HEK293 (cell line): ENCODE results near the gene UBE2G1.

ENCODE experiments used
- CTCF ChIA-PET: fragments of 350-600 bp; formaldehyde crosslinking; extraction: SDS; loops from one replicate; lab custom pipeline; 2021; ENCODE audit warnings: antibody characterized with exemption; lab: Yijun Ruan, JAX
- POLR2A ChIA-PET: fragments of 300-600 bp; formaldehyde crosslinking; extraction: SDS; loops from one replicate; lab custom pipeline; 2020; ENCODE audit warnings: antibody characterized with exemption, inconsistent platforms; lab: Yijun Ruan, JAX
- H3K27ac ChIP-seq: fragments of 200-500 bp; sonication (Bioruptor generic); 2 replicates; pipeline ENCODE4 v1.5.1; 2014; ENCODE audit warnings: low read depth, low read length, control low read depth, inconsistent platforms; ENCODE audit errors: extremely low read depth
- H3K36me3 ChIP-seq, 2 experiments: fragments of 200-500 bp in 1 of 2; sonication (Bioruptor generic) in 1 of 2; 1 replicate in 1 of 2; 2 replicates in 1 of 2; pipeline ENCODE4 v1.5.1; 2014 to 2017; ENCODE audit warnings: inconsistent platforms in 2 of 2, low read length in 2 of 2; ENCODE audit not compliant: control insufficient read depth in 2 of 2, insufficient read depth in 1 of 2
- H3K4me1 ChIP-seq: fragments of 200-500 bp; sonication (Bioruptor generic); 2 replicates; pipeline ENCODE4 v1.5.1; 2014; ENCODE audit warnings: mild to moderate bottlenecking, low read length, inconsistent platforms; ENCODE audit not compliant: control insufficient read depth, insufficient read depth
- H3K4me3 ChIP-seq: 2 replicates; pipeline ENCODE4 v1.5.1; 2011; ENCODE audit warnings: low read depth, mild to moderate bottlenecking, control low read depth, low read length, moderate library complexity
- H3K9me3 ChIP-seq: fragments of 200-500 bp; sonication (Bioruptor generic); 2 replicates; pipeline ENCODE4 v1.5.1; 2014; ENCODE audit warnings: low read depth, low read length, inconsistent platforms; ENCODE audit not compliant: control insufficient read depth, insufficient read depth
- CTCF ChIP-seq: fragments of 450-650 bp; formaldehyde crosslinking; IDR thresholded peaks from 2 replicates; pipeline ENCODE4 v1.5.1; 2016; ENCODE audit warnings: missing biosample characterization, missing genetic modification characterization
- GLI4 ChIP-seq: fragments of 450-650 bp; formaldehyde crosslinking; IDR thresholded peaks from 2 replicates; pipeline ENCODE4 v1.5.1; 2016; ENCODE audit warnings: missing biosample characterization, missing genetic modification characterization
- GLIS1 ChIP-seq: fragments of 450-650 bp; formaldehyde crosslinking; IDR thresholded peaks from 2 replicates; pipeline ENCODE4 v1.5.1; 2016; ENCODE audit warnings: missing biosample characterization, missing genetic modification characterization
- HOXC10 ChIP-seq: sonication (generic); formaldehyde crosslinking; IDR thresholded peaks from 2 replicates; pipeline ENCODE4 v1.8.1; 2023; ENCODE audit warnings: mild to moderate bottlenecking, missing genetic modification reagents
- PATZ1 ChIP-seq: fragments of 450-650 bp; formaldehyde crosslinking; IDR thresholded peaks from 2 replicates; pipeline ENCODE4 v1.5.1; 2016; ENCODE audit warnings: missing biosample characterization, missing genetic modification characterization
- PRDM1 ChIP-seq: fragments of 450-650 bp; formaldehyde crosslinking; IDR thresholded peaks from 2 replicates; pipeline ENCODE4; 2016; ENCODE audit warnings: missing biosample characterization, missing genetic modification characterization
- PRDM10 ChIP-seq: fragments of 450-650 bp; formaldehyde crosslinking; IDR thresholded peaks from 2 replicates; pipeline ENCODE4 v1.5.1; 2016; ENCODE audit warnings: missing biosample characterization, missing genetic modification characterization
- SALL2 ChIP-seq: fragments of 450-650 bp; formaldehyde crosslinking; IDR thresholded peaks from 2 replicates; pipeline ENCODE4 v1.5.0; 2017; ENCODE audit warnings: missing biosample characterization, mild to moderate bottlenecking, missing genetic modification characterization, borderline replicate concordance
- SCRT2 ChIP-seq: fragments of 450-650 bp; formaldehyde crosslinking; IDR thresholded peaks from 2 replicates; pipeline ENCODE4 v1.5.1; 2016; ENCODE audit warnings: missing biosample characterization, missing genetic modification characterization
- ZBTB10 ChIP-seq: fragments of 450-650 bp; formaldehyde crosslinking; IDR thresholded peaks from 2 replicates; pipeline ENCODE4 v1.5.1; 2016; ENCODE audit warnings: missing biosample characterization, missing genetic modification characterization
- ZBTB48 ChIP-seq: fragments of 450-650 bp; formaldehyde crosslinking; IDR thresholded peaks from 2 replicates; pipeline ENCODE4 v1.5.1; 2016; ENCODE audit warnings: missing biosample characterization, missing genetic modification characterization
- ZEB2 ChIP-seq: fragments of 450-650 bp; formaldehyde crosslinking; IDR thresholded peaks from 2 replicates; pipeline ENCODE4 v1.5.1; 2016; ENCODE audit warnings: missing biosample characterization, missing genetic modification characterization
- ZNF140 ChIP-seq: fragments of 450-650 bp; formaldehyde crosslinking; IDR thresholded peaks from 2 replicates; pipeline ENCODE4 v1.5.1; 2016; ENCODE audit warnings: missing biosample characterization, missing genetic modification characterization
- ZNF266 ChIP-seq: fragments of 450-650 bp; formaldehyde crosslinking; IDR thresholded peaks from 2 replicates; pipeline ENCODE4 v1.5.1; 2016; ENCODE audit warnings: missing biosample characterization, missing genetic modification characterization, low read depth
- ZNF354C ChIP-seq: fragments of 450-650 bp; formaldehyde crosslinking; IDR thresholded peaks from 2 replicates; pipeline ENCODE4 v1.5.1; 2016; ENCODE audit warnings: missing biosample characterization, missing genetic modification characterization, low read depth, borderline replicate concordance
- ZNF501 ChIP-seq: fragments of 450-650 bp; formaldehyde crosslinking; IDR thresholded peaks from 2 replicates; pipeline ENCODE4 v1.5.1; 2016; ENCODE audit warnings: missing biosample characterization, missing genetic modification characterization
- ZNF521 ChIP-seq: fragments of 450-650 bp; formaldehyde crosslinking; IDR thresholded peaks from 2 replicates; pipeline ENCODE4 v1.5.1; 2017; ENCODE audit warnings: missing biosample characterization, mild to moderate bottlenecking, missing genetic modification characterization
- ZNF549 ChIP-seq: fragments of 450-650 bp; IDR thresholded peaks from 2 replicates; pipeline ENCODE4 v1.5.1; 2018; ENCODE audit warnings: missing biosample characterization, missing genetic modification characterization, mild to moderate bottlenecking, inconsistent platforms, moderate library complexity
- ZNF555 ChIP-seq: fragments of 450-650 bp; formaldehyde crosslinking; conservative IDR thresholded peaks from 2 replicates; pipeline ENCODE4 v1.5.1; 2017; ENCODE audit warnings: missing biosample characterization, mild to moderate bottlenecking, missing genetic modification characterization, inconsistent platforms
- ZNF621 ChIP-seq: fragments of 450-650 bp; formaldehyde crosslinking; IDR thresholded peaks from 2 replicates; pipeline ENCODE4 v1.5.1; 2017; ENCODE audit warnings: missing biosample characterization, missing genetic modification characterization
- ZNF624 ChIP-seq: fragments of 450-650 bp; formaldehyde crosslinking; IDR thresholded peaks from 2 replicates; pipeline ENCODE4 v1.5.1; 2017; ENCODE audit warnings: missing biosample characterization, missing genetic modification characterization
- ZNF645 ChIP-seq: fragments of 450-650 bp; formaldehyde crosslinking; IDR thresholded peaks from 2 replicates; pipeline ENCODE4; 2016; ENCODE audit warnings: missing biosample characterization, missing genetic modification characterization
- ZNF660 ChIP-seq: fragments of 450-650 bp; IDR thresholded peaks from 2 replicates; pipeline ENCODE4 v1.5.1; 2018; ENCODE audit warnings: missing biosample characterization, mild to moderate bottlenecking, missing genetic modification characterization
- ZNF776 ChIP-seq: fragments of 450-650 bp; formaldehyde crosslinking; IDR thresholded peaks from 2 replicates; pipeline ENCODE4 v1.5.0; 2017; ENCODE audit warnings: missing biosample characterization, missing genetic modification characterization, borderline replicate concordance
- ZNF791 ChIP-seq: fragments of 450-650 bp; formaldehyde crosslinking; IDR thresholded peaks from 2 replicates; pipeline ENCODE4 v1.5.1; 2016; ENCODE audit warnings: missing biosample characterization, missing genetic modification characterization

UBE2G1 gene

GRCh38 chr17:4362141-4362540 lies 4.3 kb downstream of the UBE2G1 start:
- Histone ChIP-seq H3K36me3 (peaks cover 0 to 4% of the 10 kb centered on the region in 2 experiments; a peak in 1 of 3 replicates), H3K4me3 (no peak overlapping the region), H3K4me1 (peaks cover 15% of the 10 kb centered on the region), H3K27ac (peak overlapping the region; percentile 46; the same call in 1 of the 2 replicates), H3K9me3 (no peaks in the 10 kb centered on the region)
- POLR2A ChIA-PET: interaction anchor here (1.0 kb wide), 1 partner anchor 10 kb away, joined by 4 read pairs; no protein-coding TSS in a partner anchor
- CTCF ChIA-PET: interaction anchor here (1.0 kb wide), 1 partner anchor 165 kb away, joined by 3 read pairs; no protein-coding TSS in a partner anchor
- TF ChIP-seq ZNF555 (no peak), ZNF521 (no peak), ZNF776 (tag by site-specific recombination) (no peak), ZBTB10 (tag by site-specific recombination) (no peak), HOXC10 (CRISPR knock-in tag) (no peak), ZEB2 (tag by site-specific recombination) (peak; percentile 62), PRDM1 (no peak), ZNF140 (tag by site-specific recombination) (no peak), SALL2 (no peak), ZNF501 (no peak), ZNF624 (no peak), ZNF354C (tag by site-specific recombination) (no peak), SCRT2 (tag by site-specific recombination) (no peak), GLIS1 (tag by site-specific recombination) (no peak), ZNF266 (tag by site-specific recombination) (no peak), PRDM10 (tag by site-specific recombination) (no peak), CTCF (peak; percentile 54; the same call in 1 of the 2 replicates), ZNF621 (tag by site-specific recombination) (no peak), PATZ1 (tag by site-specific recombination) (no peak), ZNF549 (tag by site-specific recombination) (no peak), GLI4 (no peak), ZNF645 (tag by site-specific recombination) (no peak), ZBTB48 (peak; percentile 36; the same call in 1 of the 2 replicates), ZNF660 (tag by site-specific recombination) (no peak), ZNF791 (tag by site-specific recombination) (no peak)
